ENCODE measurements around the gene TNRC6B. TPM values are rescaled to one million over a fixed set of nuclear protein-coding genes. Genes with fewer than 3 reads are reported as not detected.

The TNRC6B gene
- total RNA-seq, 2 donors from 2014 or later, result 25.0 to 27.1 TPM

GRCh38 chr22:40329466-40329865, 151.7 kb downstream of the TNRC6B start:
- no peaks in the 10 kb centered on the region for H3K27me3 ChIP-seq
- no peak for DNase-seq (ENCODE audit: low spot score)

GRCh38 chr22:40330086-40330485, 152.4 kb downstream of the TNRC6B start:
- no peaks in the 10 kb centered on the region for H3K27me3 ChIP-seq
- no peak overlapping the region for H3K27ac ChIP-seq
- H3K4me3 ChIP-seq, result no peak overlapping the region
- TF ChIP-seq CTCF (IDR thresholded peaks at IDR 0.05), result no peak
- H3K4me1 ChIP-seq, result peaks cover 0 to 11% of the 10 kb centered on the region in 2 donors
- no peak for DNase-seq (ENCODE audit: low spot score)
- H3K9me3 ChIP-seq, result no peaks in the 10 kb centered on the region
- peaks cover 7% of the 10 kb centered on the region for H3K36me3 ChIP-seq

More at GRCh38 chr22:40329466-40329865, 151.7 kb downstream of the TNRC6B start:
- Histone ChIP-seq H3K27ac (no peak overlapping the region), H3K4me1 (peaks cover 0 to 11% of the 10 kb centered on the region in 2 donors), H3K9me3 (no peaks in the 10 kb centered on the region), H3K36me3 (peaks cover 7% of the 10 kb centered on the region), H3K4me3 (no peak overlapping the region)
- no peak for TF ChIP-seq CTCF (IDR thresholded peaks at IDR 0.05)

GRCh38 chr22:40330615-40331014, 152.9 kb downstream of the TNRC6B start:
- no peak for TF ChIP-seq CTCF (IDR thresholded peaks at IDR 0.05)
- DNase-seq (ENCODE audit: low spot score), result no peak
- H3K4me1 ChIP-seq, result peaks cover 0 to 11% of the 10 kb centered on the region in 2 donors
- no peaks in the 10 kb centered on the region for H3K27me3 ChIP-seq
- no peak overlapping the region for H3K27ac ChIP-seq
- H3K9me3 ChIP-seq, result no peaks in the 10 kb centered on the region
- H3K36me3 ChIP-seq, result peaks cover 7% of the 10 kb centered on the region
- H3K4me3 ChIP-seq, result no peak overlapping the region

GRCh38 chr22:40331706-40332105, 154.0 kb downstream of the TNRC6B start:
- Histone ChIP-seq H3K4me3 (no peak overlapping the region), H3K36me3 (peaks cover 7% of the 10 kb centered on the region), H3K4me1 (peaks cover 0 to 10% of the 10 kb centered on the region in 2 donors), H3K27ac (no peak overlapping the region), H3K27me3 (no peaks in the 10 kb centered on the region), H3K9me3 (no peaks in the 10 kb centered on the region)
- DNase-seq (ENCODE audit: low spot score), result no peak
- no peak for TF ChIP-seq CTCF (IDR thresholded peaks at IDR 0.05)

- Histone ChIP-seq H3K27me3 (no peaks in the 10 kb centered on the region), H3K4me3 (no peak overlapping the region), H3K36me3 (peaks cover 7% of the 10 kb centered on the region), H3K9me3 (no peaks in the 10 kb centered on the region), H3K4me1 (peaks cover 0 to 3% of the 10 kb centered on the region in 2 donors), H3K27ac (no peak overlapping the region)
- no peak for TF ChIP-seq CTCF (IDR thresholded peaks at IDR 0.05)
- DNase-seq (ENCODE audit: low spot score), result no peak
Measured at GRCh38 chr22:40332319-40332781, 154.6 kb downstream of the TNRC6B start.

- no peak overlapping the region for H3K27ac ChIP-seq
- no peak for DNase-seq (ENCODE audit: low spot score)
- H3K4me3 ChIP-seq, result no peak overlapping the region
- H3K9me3 ChIP-seq, result no peaks in the 10 kb centered on the region
- no peaks in the 10 kb centered on the region for H3K4me1 ChIP-seq
- H3K27me3 ChIP-seq, result no peaks in the 10 kb centered on the region
- TF ChIP-seq CTCF (IDR thresholded peaks at IDR 0.05), result no peak
- H3K36me3 ChIP-seq, result peaks cover 7% of the 10 kb centered on the region
Measured at GRCh38 chr22:40334060-40334459, 156.3 kb downstream of the TNRC6B start.
